Bronchial epithelial cell (primary cell): ENCODE measurements around the gene PCMT1. TPM values are rescaled to one million over a fixed set of nuclear protein-coding genes. Genes with fewer than 3 reads are reported as not detected.

ENCODE experiments used
- DNase-seq: peaks from one replicate; pipeline ENCODE4 v3.0.0-alpha.2; 2010; ENCODE audit warnings: low read depth
- FAIRE-seq: peaks from 2 replicates; lab custom pipeline; 2011; peaks lifted over from hg19 to GRCh38; lab: Jason Lieb, UNC
- H3K27me3 ChIP-seq: 2 replicates; pipeline ENCODE4 v1.5.1; 2011; ENCODE audit warnings: low read length; ENCODE audit not compliant: control insufficient read depth, insufficient read depth
- H3K36me3 ChIP-seq: 2 replicates; pipeline ENCODE4 v1.5.1; 2011; ENCODE audit warnings: low read length; ENCODE audit not compliant: control insufficient read depth, insufficient read depth
- H3K4me3 ChIP-seq: 2 replicates; pipeline ENCODE4 v1.5.1; 2011; ENCODE audit warnings: mild to moderate bottlenecking, low read depth, low read length, control low read depth
- CTCF ChIP-seq: IDR thresholded peaks from 2 replicates; pipeline ENCODE4 v1.5.1; 2011; ENCODE audit warnings: mild to moderate bottlenecking, moderate library complexity, low read length, control low read depth, inconsistent platforms; ENCODE audit not compliant: insufficient read depth, severe bottlenecking
- total RNA-seq: library from RNA; depleted of rRNA; stranded (reverse); fragments of >200 nt; gene quantifications from 2 replicates; pipeline ENCODE4 v1.2.1, GENCODE V29; 2014

PCMT1 gene
- total RNA-seq, 1 donor from 2014 or later: 159 TPM

DNA sequence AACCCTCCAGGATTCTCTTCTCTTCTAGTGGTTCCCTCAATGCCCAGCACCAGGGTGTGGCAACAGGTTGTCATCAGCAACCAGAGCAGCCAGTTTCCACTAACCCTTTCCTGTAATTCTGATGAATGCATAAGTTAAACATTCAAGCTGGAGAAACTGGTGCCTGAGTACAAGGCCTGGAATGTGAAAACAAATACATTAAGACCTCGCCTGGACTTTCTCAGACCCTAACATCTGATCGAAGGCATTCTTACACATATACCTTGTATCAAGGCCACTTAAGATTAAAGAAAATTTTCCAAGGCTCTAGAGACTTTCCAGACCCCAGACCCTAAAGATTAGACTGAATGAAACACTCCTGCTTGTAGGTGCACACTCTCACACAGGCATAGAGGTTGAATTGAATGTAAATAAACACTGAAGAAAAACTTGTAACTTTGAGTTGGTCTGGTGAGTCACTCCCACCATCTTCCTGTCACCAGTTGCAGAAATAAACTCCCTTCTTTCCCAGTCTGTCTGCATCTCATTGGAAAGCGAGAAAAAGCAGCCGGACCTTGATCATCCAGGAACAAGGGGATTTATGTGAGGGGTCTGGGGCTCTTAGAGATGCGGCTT, 105.6 kb downstream of the PCMT1 start:
- Histone ChIP-seq H3K4me3 (peak overlapping the region; percentile 34), H3K27me3 (no peaks in the 10 kb centered on the region), H3K36me3 (peaks cover 5% of the 10 kb centered on the region)
- no peak for TF ChIP-seq CTCF
- DNase-seq: peak; percentile 98
- no peak for FAIRE-seq

GRCh38 chr6:149855741-149856140, 106.2 kb downstream of the PCMT1 start:
- peak overlapping the region; percentile 34 for H3K4me3 ChIP-seq
- no peaks in the 10 kb centered on the region for H3K27me3 ChIP-seq
- DNase-seq: peak; percentile 38
- FAIRE-seq: no peak
- H3K36me3 ChIP-seq: peaks cover 5% of the 10 kb centered on the region
- TF ChIP-seq CTCF: no peak

DNA sequence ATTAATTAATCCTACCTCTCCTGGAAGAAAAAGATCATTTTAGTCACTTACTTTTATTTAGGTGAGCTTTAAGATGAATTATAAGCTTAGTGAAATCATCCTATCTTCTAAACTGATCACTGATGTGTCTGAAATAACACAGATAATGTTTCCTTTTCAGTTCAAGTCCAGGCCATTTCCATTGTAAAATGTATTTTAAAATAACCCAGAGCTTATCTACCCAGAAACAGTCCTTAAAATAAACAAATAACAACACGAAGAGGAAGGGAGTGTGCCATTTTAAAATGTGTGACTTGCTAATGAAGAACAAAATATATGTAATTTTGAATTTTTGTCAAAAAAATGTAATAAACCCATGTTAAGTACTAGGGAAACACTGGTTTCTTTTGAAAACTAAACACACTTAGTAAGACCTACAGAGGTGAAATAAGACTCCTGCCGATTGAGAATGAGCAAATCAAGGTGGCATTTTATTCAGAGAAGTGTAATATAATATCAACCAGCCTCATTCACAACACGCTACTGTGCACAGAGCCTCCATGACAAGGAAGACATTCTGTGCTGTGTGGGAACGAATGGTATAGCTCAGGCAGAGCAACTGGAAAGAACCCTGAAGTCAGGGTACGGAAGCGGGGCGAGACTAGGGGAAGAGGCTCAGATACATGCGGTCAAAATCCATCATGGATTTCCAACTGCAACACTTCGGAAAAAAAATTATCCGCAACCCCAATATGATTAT, 106.9 kb downstream of the PCMT1 start:
- TF ChIP-seq CTCF: no peak
- FAIRE-seq (no peak), DNase-seq (peak; percentile 48)
- peak overlapping the region; percentile 34 for H3K4me3 ChIP-seq
- no peaks in the 10 kb centered on the region for H3K27me3 ChIP-seq
- H3K36me3 ChIP-seq: peaks cover 1% of the 10 kb centered on the region

DNA sequence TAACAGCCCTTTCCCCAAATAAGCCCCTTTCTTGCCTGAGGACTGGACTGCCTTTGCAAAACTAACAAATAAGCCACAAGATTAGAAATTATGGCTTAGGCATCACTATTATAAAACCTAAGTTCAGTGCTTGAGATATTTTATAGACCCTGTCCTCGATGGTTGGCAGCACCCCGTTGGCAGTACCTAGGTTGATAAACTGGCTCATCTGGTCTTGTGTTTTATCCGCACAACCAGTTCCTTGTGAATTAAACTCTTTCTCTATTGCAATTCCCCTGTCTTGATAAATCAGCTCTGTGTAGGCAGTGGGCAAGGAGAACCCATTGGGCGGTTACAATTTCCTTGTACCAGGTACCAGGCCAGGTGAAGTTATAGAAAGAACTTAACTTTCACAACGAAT, 108.0 kb downstream of the PCMT1 start:
- H3K27me3 ChIP-seq: no peaks in the 10 kb centered on the region
- H3K4me3 ChIP-seq: peak overlapping the region; percentile 2
- no peaks in the 10 kb centered on the region for H3K36me3 ChIP-seq
- no peak for DNase-seq
- no peak for TF ChIP-seq CTCF
- FAIRE-seq: no peak

- Histone ChIP-seq H3K36me3 (no peaks in the 10 kb centered on the region), H3K4me3 (no peak overlapping the region), H3K27me3 (no peaks in the 10 kb centered on the region)
- TF ChIP-seq CTCF: no peak
- FAIRE-seq: no peak
- peak; percentile 68 for DNase-seq
Measured at GRCh38 chr6:149859368-149859767, 109.8 kb downstream of the PCMT1 start.
